DND-41 (cell line): Measurements from ENCODE around the gene TLR7.

ENCODE experiments used
- ATAC-seq: fragments of 200-7000 bp; cut with Tn5 transposase; 3 replicates; pipeline ENCODE4 v1.9.1; 2021; ENCODE audit warnings: low read depth; ENCODE audit not compliant: insufficient read depth
- DNase-seq: peaks from one replicate; pipeline ENCODE4 v3.0.0-alpha.2; 2020
- H2AFZ ChIP-seq: 2 replicates; pipeline ENCODE4 v1.6.0; 2012; ENCODE audit warnings: low read depth, low read length
- H3K27ac ChIP-seq: 2 replicates; pipeline ENCODE4 v1.5.1; 2012; ENCODE audit warnings: low read length, inconsistent platforms
- H3K27me3 ChIP-seq: fragments of 200-600 bp; sonication (generic); 2 replicates; pipeline ENCODE4 v1.6.0; 2012; ENCODE audit warnings: low read length, mild to moderate bottlenecking, inconsistent platforms; ENCODE audit not compliant: insufficient read depth, poor library complexity
- H3K36me3 ChIP-seq: 2 replicates; pipeline ENCODE4 v1.5.1; 2012; ENCODE audit warnings: low read length, inconsistent platforms; ENCODE audit not compliant: insufficient read depth
- H3K4me1 ChIP-seq: 2 replicates; pipeline ENCODE4 v1.5.1; 2012; ENCODE audit warnings: mild to moderate bottlenecking, low read length; ENCODE audit not compliant: insufficient read depth
- H3K4me2 ChIP-seq: 2 replicates; pipeline ENCODE4 v1.6.0; 2012; ENCODE audit warnings: mild to moderate bottlenecking, moderate library complexity, low read length, inconsistent platforms; ENCODE audit not compliant: insufficient read depth
- H3K4me3 ChIP-seq, 2 experiments: fragments of 200-600 bp in 1 of 2; shearing (Covaris generic) in 1 of 2; 2 replicates each; pipeline ENCODE4 v1.5.1; 2012 to 2016; ENCODE audit warnings: inconsistent platforms in 2 of 2, low read length in 2 of 2, mild to moderate bottlenecking in 2 of 2, low read depth in 1 of 2, moderate library complexity in 1 of 2
- H3K79me2 ChIP-seq: 2 replicates; pipeline ENCODE4 v1.6.0; 2012; ENCODE audit warnings: low read length, inconsistent platforms; ENCODE audit not compliant: insufficient read depth
- H3K9ac ChIP-seq: 2 replicates; pipeline ENCODE4 v1.6.0; 2012; ENCODE audit warnings: low read depth, mild to moderate bottlenecking, inconsistent platforms, low read length, moderate library complexity
- H3K9me3 ChIP-seq: 2 replicates; pipeline ENCODE4 v1.5.1; 2012; ENCODE audit warnings: low read length, moderate library complexity, mild to moderate bottlenecking, inconsistent platforms; ENCODE audit not compliant: insufficient read depth, severe bottlenecking
- H4K20me1 ChIP-seq: 2 replicates; pipeline ENCODE4 v1.6.0; 2012; ENCODE audit warnings: low read length; ENCODE audit not compliant: insufficient read depth
- CTCF ChIP-seq: IDR thresholded peaks from 2 replicates; pipeline ENCODE4 v1.5.1; 2012; ENCODE audit warnings: borderline replicate concordance, low read length, moderate library complexity, mild to moderate bottlenecking; ENCODE audit not compliant: poor library complexity, severe bottlenecking; ENCODE audit errors: extremely low read depth
- EZH2 ChIP-seq: IDR thresholded peaks from 3 replicates; pipeline ENCODE4 v1.6.1; 2012; ENCODE audit warnings: borderline replicate concordance, low read depth, mild to moderate bottlenecking, moderate library complexity, low read length, inconsistent platforms; ENCODE audit not compliant: severe bottlenecking

TLR7 gene

GRCh38 chrX:12921886-12922598 is 55.2 kb downstream of the TLR7 start:
- Histone ChIP-seq H4K20me1 (no peaks in the 10 kb centered on the region), H3K27me3 (no peaks in the 10 kb centered on the region), H3K4me2 (no peak overlapping the region), H2AFZ (no peak overlapping the region), H3K79me2 (no peaks in the 10 kb centered on the region), H3K4me3 (no peak overlapping the region), H3K27ac (no peak overlapping the region), H3K9ac (no peak overlapping the region), H3K9me3 (no peaks in the 10 kb centered on the region), H3K4me1 (no peaks in the 10 kb centered on the region), H3K36me3 (no peaks in the 10 kb centered on the region)
- TF ChIP-seq CTCF: no peak
- TF ChIP-seq EZH2: no peak
- ATAC-seq (no peak), DNase-seq (no peak)

GRCh38 chrX:12922599-12922919 is 55.7 kb downstream of the TLR7 start:
- Histone ChIP-seq H3K9ac (no peak overlapping the region), H3K4me3 (no peak overlapping the region), H3K36me3 (no peaks in the 10 kb centered on the region), H3K27me3 (no peaks in the 10 kb centered on the region), H3K4me1 (no peaks in the 10 kb centered on the region), H2AFZ (no peak overlapping the region), H4K20me1 (no peaks in the 10 kb centered on the region), H3K4me2 (no peak overlapping the region), H3K27ac (no peak overlapping the region), H3K9me3 (no peaks in the 10 kb centered on the region), H3K79me2 (no peaks in the 10 kb centered on the region)
- no peak for TF ChIP-seq CTCF
- TF ChIP-seq EZH2: no peak
- ATAC-seq: no peak
- DNase-seq: no peak

GRCh38 chrX:12929701-12930100 is 62.8 kb downstream of the TLR7 start:
- H3K4me1 ChIP-seq: no peaks in the 10 kb centered on the region
- H3K9ac ChIP-seq: no peak overlapping the region
- H3K4me2 ChIP-seq: no peak overlapping the region
- H3K36me3 ChIP-seq: no peaks in the 10 kb centered on the region
- no peak for TF ChIP-seq CTCF
- no peaks in the 10 kb centered on the region for H3K79me2 ChIP-seq
- no peak for DNase-seq
- no peak; the same call in 2 of the 3 replicates for ATAC-seq
- H4K20me1 ChIP-seq: no peaks in the 10 kb centered on the region
- H3K27ac ChIP-seq: no peak overlapping the region
- no peak overlapping the region for H2AFZ ChIP-seq
- H3K4me3 ChIP-seq: no peak overlapping the region
- no peaks in the 10 kb centered on the region for H3K9me3 ChIP-seq
- H3K27me3 ChIP-seq: no peaks in the 10 kb centered on the region

- Histone ChIP-seq H3K36me3 (no peaks in the 10 kb centered on the region), H3K79me2 (no peaks in the 10 kb centered on the region), H3K27me3 (no peaks in the 10 kb centered on the region), H3K9me3 (no peaks in the 10 kb centered on the region), H3K4me3 (no peak overlapping the region), H3K27ac (no peak overlapping the region), H3K4me2 (no peak overlapping the region), H3K9ac (no peak overlapping the region), H2AFZ (no peak overlapping the region), H3K4me1 (no peaks in the 10 kb centered on the region), H4K20me1 (no peaks in the 10 kb centered on the region)
- DNase-seq: no peak
- no peak for ATAC-seq
- TF ChIP-seq EZH2 (no peak), CTCF (no peak)
Observed at GRCh38 chrX:12930150-12930549, 63.3 kb downstream of the TLR7 start.
